HG02840 (cell line): ENCODE results near the gene HOXD13.

Source experiments
- ATAC-seq: cut with Tn5 transposase; IDR thresholded peaks from one replicate; pipeline ENCODE4 v1.9.1; 2021; ENCODE audit warnings: mild to moderate bottlenecking, moderate library complexity, moderate number of reproducible peaks; ENCODE audit not compliant: unreplicated experiment, low FRiP score

HOXD13 gene

DNA sequence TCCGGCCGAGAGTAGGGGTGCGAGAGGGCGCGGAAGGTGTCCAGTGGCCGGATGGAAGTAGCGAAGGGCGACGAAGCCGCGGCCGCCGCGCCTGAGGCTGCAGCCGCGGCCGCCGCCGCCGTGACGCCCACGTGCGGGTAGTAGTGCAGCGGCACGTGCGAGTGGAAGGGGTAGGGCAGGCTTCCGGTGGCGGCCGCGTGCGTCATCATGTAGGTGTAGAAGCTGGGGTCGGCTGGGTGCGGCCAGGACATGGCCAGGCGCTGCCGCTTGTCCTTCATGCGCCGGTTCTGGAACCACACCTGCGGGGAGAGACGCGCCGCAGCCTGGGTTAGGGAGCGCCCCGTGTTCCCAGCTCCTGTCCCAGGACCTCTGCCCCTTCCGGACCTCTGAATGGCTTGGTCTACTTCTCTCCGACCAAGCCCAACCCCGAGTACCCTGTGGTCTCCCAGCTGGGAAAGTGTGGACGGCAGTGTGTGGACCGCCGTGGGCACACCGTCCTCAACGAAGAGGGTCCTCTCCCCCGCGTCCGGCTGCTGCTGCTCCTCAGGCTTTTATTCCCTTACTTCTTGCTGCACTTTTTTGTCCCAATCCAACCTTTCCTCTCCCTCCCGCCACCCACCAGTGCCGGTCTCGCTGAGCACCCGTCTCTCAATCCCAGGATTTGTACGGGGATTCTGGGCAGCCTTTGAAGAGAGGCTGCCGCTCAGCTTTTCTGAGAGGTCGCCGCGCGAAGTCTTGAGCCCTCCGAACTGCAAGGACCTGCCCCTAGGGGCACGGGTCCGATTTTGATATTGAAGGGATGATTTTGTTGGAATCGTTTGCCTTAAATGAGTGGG lies 11.8 kb upstream of the HOXD13 start:
- ATAC-seq, result no peak

DNA sequence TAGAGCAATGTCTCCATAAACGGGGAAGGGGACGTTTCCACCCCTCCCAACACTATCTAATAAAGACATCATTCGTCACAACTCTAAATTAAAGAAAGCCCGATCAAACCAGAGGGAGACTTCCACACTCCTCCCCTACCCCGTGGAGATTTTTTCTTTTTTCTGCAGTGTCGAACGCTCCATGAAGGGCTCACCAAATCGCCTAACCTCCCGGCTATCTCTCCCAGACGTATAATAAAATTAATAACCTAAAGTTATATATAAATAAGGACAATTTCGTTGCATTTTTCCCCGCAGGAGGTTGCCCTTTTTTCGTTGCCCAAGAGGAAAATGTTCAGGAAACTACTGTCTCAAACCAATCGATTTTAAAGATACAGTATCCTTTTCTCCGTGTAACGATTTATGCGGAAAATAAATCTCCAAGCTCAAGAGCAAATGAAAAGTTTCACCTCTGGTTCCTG lies 11.1 kb upstream of the HOXD13 start:
- ATAC-seq, result no peak

DNA sequence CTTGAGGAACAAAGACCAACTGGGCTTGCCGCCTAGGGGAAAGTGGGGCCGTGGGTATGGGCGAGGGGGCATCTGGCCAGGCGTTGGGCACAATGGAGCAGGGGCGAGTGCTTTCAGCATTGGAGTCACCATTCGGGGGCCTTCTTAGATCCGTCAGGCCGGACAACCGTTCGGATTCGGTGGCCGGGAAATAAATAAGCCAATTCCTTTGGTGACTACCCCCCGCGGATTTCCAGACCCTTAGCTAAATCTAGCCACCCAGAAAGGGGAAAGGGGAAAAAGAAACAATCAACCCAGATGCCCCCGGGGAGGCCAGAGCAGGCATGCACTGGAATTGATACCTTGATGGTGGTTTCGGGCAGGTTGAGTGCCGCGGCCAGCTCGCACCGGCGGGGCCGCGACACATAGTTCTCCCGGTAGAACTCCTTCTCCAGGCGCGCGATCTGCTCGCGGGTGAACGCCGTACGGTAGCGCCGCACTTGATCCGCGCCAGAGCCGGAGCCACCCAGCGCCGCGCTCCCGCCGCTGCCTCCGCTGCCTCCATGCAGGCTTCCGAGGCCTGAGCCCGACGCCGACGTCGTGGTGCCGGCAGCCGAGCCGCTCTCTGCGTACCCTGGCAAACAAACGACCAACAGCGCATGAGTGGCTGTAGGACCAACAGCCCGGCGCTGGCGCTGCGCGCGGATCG lies 10.5 kb upstream of the HOXD13 start:
- ATAC-seq, result no peak

DNA sequence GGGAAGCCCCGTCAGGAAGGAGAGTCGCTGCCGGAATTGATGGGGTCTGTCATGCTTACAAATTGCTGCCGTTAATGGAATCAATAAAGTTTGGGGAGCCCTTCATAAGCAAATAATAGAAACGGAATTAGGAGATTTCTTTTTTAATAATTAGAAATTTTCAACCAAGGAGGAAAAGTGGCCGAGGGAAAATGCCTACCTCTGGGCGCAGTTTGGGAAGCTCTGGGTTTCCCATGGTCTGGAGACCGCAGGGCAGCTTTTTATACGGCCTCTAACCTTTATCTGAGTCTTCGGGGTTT lies 10.0 kb upstream of the HOXD13 start:
- no peak for ATAC-seq

DNA sequence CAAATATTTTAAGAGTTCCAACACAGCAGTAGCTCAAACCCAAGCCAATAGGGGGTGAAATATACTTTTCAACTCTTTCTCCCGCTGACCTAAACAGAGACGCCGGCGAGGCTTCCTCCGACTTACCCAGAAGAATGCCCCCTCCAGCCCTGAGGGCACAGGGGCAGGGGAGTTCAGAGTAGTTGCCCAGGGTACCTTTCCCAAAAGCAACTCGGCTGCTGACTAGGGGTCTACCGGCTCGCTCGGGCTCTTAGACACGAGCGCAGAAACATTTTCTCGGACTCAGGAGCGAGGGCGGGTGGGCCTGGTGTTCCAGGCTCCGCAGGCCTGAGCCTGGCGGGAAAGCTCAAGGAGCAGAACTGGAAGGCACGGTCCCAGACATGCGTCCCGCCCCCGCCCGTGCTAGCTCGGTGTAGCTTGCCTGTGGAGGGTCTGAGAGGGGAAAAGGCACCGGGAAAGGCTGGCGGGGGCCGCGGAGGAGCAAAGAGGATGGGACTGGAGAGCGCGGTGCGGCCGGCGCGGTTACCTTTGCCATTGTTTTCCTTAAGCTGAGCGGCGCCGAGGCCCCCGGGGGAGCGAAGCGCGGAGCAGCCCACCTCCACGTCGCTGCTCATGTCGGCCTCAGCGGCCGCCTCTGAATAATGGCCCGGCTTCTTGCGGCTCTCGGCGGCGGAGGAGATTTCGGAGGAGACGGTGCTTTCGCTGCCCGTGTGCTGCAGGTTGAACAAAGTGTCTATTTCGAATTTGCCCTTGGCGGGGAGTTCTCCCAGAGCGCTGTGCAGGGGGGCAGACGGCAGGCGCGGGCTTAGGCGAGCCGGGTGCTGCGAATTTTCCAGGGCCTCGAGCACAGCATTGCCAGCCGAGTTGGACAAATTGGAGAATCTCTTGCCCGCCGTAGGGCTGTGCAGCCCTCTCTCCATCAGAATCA lies 9.4 kb upstream of the HOXD13 start:
- no peak for ATAC-seq

DNA sequence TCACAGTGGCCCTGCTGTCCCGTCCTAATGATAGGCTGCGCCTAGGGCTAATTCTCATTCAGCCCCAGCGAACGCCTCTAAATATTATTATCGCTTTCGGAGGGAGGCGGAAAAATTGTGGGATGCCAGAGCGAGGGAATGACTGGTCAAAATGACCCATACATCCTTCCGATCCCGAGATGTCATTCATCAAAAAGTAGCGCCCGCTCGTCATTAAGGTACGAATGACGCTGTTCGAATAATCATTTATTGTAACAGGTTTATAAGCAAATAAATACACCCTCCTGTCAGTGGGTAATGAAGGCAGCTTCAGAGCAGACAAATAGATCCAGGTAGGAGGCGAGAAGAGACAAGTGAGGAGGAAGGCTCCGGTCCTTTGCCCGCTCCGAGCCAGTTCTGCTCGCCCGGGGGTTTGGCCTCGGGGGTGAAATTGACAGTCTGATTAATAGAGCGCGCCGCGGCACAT lies 8.7 kb upstream of the HOXD13 start, which contains the start of gene EVX2:
TSS of gene EVX2 (minus strand) at position 167 of the 466 bp plus-strand sequence. CDS start 186 bp downstream, outside the sequence.
- ATAC-seq, result no peak

DNA sequence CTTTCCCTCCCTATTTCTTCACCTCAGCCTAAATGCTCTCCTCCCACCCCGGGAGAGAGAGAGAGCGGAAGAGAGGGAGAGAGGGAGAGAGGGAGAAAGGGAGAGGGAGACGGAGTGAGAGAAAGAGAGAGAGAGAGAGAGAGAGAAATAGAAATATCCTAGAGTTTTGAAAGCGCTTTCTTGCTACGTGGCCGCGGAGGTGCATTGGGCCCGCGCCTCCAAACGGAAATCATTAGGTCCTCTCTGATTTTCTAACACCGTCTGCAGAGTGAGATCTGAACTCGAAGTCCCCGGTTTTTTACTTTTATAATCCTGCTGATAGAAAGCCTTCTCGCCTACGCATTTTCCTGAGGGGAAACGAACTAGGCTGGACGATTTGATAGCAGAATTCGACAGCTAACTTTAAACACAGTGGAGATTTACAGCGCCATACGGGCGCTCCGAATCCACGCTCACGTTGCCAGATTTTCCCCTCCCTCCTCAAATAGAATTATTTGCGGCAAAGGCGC lies 7.9 kb upstream of the HOXD13 start:
- ATAC-seq, result no peak

DNA sequence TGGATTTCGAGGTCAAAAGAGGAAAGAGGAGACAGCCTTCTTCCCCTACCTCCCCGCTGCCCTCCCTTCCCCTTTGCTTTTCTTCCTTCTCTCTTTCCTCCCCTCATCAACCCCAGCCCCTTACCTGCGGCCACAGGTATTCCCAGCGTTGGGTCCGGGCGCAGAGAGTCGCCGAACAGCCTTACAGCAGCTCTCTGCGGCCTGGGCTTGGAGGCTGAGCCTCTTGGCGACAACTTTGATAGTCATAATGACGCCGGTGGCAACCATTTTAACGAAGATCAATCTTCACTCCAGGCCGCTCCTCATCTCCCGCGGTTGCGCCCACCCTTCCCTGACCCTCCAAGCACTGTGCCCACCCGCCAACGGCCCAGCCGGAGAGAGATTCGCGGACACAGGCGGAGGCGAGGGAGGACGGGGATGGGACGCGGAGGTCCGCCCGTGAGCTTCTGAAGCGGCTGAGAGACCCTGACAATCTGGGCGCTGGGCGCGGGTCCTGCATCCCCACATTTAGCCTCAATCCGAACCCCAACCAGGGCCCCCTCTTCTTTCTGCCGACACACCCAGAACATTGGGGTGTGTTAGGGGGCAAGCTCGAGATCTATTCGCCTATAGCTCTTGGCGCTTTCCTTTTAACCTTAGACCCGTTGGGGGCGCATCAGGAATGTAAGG lies 7.3 kb upstream of the HOXD13 start:
- no peak for ATAC-seq

DNA sequence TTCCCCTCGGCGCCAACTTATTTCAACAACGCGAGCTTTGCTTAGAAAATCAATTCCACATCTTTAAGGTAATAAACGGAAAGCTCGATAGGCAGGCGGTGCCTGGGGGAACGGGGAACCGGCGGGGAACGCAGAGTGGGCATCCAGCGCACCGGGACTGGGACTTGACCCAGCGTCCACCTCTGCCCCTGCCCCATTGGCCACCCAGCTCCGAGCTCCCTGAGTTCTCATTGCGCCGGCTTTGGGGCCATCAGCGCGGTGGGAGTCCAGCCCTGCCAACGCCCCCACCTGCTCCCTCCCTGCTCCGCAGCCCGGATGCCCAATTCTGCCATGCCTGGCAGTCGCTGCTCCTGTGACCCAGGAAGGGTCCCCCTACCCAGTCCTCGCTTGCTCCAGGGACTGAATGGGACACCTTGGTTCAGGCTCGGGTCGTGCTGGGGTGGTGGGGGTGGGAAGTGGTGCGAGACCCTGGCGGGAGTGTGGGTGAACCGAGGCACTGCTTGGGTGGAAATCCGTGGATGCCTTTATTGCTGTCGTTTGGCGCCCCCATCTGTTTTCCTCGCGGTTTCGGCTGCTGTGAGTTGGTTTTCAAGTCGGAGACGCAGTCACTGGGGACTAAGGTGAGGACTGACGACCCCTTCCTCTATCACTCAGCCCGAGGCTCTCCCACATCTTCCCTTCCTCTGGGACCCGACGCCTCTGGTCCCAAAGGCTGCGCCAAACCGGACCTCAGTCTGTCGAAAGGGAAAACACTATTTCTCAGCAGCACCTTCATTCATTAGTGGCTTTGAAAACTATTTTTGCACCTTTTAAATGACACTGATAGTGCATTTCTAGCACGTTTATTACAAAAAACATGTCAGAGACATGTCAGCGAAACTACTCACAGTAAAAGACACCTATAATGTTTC lies 6.4 kb upstream of the HOXD13 start:
- no peak for ATAC-seq

DNA sequence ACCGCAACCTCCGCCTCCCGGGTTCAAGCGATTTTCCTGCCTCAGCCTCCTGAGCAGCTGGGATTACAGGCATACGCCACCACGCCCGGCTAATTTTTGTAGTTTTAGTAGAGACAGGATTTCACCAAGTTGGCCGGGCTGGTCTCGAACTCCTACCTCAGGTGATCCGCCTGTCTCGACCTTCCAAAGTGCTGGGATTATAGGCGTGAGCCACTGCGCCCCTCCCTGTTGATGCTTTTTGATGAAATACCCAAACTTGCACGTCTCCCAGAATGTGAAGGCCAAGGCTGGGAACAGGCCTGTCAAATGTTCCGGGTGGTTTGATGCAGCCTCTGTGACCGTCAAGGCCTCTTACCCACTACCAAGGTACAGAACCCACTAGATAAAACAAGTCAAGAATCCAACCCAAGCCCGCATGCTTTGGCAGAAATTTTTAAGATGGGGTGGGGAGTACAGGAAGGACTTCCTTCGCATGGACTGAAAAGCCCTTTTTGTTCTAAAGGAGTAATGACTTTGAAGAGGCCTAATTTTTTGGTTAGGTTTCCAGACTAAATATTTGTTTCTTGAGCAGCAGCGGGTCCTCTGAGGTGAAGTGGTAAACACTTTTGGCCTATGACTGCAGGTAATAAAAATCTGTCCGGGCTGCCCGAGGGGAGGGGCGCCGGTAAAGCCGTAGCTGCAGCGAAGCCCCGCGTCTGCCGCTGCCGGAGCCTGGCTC lies 5.0 kb upstream of the HOXD13 start:
- no peak for ATAC-seq

DNA sequence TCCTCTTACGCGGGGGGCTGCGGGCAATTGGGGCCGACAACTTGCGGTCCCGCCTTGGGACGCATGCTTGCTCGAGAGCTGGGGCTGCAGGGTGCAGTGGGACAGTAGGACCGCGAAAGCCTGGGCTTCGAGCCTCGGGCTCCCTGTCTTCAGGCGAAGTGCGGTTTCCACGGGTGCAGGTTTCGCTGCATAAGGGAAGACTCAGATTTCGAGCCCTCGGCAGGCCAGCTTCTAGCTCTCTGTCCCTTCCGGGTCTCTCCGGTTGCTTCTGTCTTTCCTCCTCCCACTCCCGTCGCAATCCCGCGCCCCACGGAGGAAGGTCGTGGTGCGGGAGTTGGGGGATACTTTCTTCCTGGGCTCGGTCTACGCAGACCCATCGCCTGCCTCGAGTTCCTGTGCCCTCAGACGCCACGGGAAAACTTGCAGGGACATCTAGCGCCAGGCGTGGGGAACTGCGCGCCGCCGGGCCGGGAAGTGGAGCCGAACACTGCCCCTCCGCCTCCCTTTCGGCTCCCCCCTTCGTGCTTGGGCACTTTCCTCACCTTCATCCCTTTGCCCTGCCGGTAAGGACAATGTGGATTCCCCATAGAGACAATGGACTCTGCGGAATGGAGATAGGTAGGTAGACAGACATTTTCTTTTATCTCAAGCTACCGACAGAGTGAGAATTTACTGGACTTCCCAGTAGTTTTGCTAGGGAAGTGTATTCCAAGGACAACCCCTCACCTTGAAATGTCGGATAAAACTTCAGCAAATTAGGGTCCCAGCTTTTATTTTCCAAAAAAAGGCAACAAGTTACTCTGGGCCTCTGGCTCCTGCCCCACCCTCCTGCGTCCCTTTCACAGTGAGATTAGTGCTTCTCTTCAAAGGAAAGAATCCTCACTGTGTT lies 4.2 kb upstream of the HOXD13 start:
- no peak for ATAC-seq

DNA sequence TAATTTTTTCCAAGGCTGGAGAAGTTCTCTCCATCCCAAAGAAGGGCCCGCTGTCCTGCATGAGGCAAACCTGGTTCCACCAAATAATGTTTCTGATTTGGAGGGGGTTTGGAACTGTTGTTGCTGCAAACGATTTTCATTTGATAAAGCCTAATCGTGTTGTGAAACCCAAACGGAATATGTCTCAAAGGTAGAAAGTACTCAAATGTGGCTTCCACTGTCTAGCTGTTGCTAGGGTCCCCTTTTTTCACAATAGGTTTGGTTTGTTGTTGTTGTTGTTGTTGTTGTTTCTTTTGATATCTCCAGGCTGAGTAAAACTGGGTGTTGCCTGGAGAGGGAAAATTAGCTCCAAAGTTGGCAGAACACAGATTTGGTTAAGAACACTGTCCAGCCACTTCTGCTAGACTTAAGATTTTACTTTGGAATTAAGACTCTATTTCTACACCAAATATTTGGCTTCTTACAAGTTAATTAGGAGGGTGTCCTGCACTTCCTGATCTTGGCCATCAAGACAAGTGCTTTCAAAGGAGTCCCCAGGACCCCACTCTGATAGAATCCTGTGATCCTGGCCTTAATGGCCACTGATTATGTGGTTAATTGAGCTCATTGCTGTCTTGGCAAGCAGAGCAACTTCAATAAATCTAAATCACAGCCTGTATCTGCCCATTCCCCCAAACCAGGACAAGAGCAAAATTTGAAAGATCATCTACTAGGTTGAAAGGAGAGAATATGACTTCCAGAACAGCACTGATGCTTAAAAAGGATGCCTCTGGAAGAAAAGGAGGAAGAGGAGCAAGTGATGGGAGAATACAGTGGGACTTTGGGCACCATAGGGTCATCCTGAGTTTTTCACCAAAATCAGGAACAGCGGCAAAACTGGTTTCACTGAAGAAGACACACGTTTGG lies 3.3 kb upstream of the HOXD13 start:
- ATAC-seq, result no peak

DNA sequence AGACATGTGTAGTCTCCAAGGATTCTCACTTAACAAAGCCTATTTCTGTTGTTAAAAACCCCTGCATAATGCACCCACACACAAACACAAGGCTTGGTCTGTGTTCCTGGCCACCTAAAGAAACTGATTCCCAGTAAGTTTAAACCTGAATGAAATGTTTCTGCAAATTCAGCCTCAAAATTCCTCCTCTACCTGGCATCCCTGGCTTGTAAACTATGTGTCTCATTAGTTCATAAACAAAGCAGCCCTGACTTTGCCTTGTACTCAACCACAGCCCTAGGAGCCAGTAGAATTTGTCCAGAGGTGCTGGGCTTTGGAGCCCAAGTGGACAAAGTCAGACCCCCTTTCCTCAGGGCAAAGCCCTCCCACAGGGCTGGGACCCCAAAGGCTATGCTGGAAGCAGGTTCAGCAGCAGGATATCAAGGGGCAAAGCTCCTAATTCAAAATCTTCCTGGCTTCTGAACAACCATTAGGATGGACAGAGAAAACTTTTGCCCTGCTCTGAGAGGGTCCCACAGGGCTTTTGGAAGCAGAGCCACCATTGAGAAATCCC lies 2.6 kb upstream of the HOXD13 start:
- no peak for ATAC-seq

DNA sequence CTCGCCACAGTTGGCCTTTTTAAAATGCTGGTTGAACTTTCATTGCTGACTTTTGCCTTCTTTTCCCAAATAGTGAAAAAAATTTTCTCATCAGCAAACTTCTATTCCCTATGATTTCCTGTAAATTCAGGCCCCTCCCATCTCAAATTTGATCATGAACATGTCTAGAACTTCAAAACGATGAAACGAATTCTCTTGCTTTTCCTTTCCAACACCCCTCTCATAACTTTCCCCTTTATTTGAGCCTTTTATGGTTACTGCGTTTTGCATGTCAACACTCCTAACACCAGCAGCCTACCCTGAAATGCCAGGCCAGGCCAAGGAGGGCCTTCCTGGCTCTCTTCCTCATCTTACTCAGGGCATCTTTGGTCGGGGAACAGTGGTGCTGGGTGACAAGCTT lies 1.7 kb upstream of the HOXD13 start:
- no peak for ATAC-seq

DNA sequence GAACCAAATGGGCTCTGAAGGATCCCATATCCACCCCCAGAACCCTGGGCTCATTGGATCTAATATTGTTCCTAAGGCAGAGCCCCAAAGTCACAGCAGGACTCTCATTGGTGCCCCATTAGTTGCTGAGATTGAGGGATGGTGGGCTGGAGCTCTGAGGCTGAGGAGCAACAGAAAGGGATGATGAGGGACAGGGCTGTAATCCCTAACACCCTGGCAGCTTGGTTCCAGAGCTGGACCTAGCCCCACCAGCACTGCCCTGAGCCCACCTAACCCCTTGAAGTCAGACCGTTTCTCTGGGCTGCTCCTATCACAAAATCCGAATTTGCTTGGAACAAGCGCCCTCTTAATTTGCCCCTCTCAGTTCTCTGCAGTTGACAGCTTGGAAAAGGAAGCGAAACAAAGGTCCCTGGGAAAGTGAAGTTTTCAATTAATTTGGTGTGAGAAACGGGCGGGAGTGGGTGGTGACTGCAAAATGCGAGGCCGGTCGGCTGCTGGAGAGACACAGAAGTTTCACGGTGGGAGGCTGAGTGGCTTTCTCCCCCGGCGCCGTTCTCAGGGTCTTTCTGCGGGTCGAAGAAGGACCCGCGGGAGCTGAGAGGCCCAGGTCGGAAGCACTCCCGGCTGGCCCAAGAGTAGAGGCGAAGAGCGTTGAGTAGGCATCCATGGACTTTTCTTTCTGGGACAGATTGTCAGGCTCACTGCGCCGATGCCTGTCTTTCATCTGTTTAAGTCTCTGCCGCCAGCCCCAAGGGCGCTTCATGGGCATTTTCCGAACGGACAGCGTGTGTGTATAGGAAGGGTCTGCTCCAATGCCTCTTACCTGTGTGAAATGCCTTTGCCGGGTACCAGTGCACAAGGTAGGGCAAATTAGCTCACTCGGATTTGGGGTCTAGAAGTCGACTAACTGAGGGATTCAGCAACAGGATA lies 927 bp upstream of the HOXD13 start:
- no peak for ATAC-seq
